Epithelial cell of esophagus (primary cell): ENCODE data around the gene FLNB.
"Not testable (repeated sequence)": the region's sequence is repeated elsewhere in the genome, so short reads cannot be mapped to it uniquely, and the experiment has no call there.

Source experiments
- DNase-seq: peaks from one replicate; pipeline ENCODE4 v3.0.0; 2010; ENCODE audit warnings: low read depth
- H3K4me3 ChIP-seq: 2 replicates; pipeline ENCODE4 v1.5.1; 2011; ENCODE audit warnings: mild to moderate bottlenecking, low read length, control low read depth
- CTCF ChIP-seq: IDR thresholded peaks from 2 replicates; pipeline ENCODE4 v1.5.1; 2011; ENCODE audit warnings: low read depth, mild to moderate bottlenecking, low read length, control low read depth, inconsistent platforms; ENCODE audit not compliant: insufficient read depth; ENCODE audit errors: missing control alignments

Gene FLNB

GRCh38 chr3:58055314-58055713, 47.1 kb downstream of the FLNB start:
- H3K4me3 ChIP-seq: no peak overlapping the region
- no peak for TF ChIP-seq CTCF
- no peak for DNase-seq

- DNase-seq, H3K4me3 ChIP-seq: not testable (repeated sequence)
Observed at GRCh38 chr3:58055891-58056290, 47.7 kb downstream of the FLNB start.

DNA sequence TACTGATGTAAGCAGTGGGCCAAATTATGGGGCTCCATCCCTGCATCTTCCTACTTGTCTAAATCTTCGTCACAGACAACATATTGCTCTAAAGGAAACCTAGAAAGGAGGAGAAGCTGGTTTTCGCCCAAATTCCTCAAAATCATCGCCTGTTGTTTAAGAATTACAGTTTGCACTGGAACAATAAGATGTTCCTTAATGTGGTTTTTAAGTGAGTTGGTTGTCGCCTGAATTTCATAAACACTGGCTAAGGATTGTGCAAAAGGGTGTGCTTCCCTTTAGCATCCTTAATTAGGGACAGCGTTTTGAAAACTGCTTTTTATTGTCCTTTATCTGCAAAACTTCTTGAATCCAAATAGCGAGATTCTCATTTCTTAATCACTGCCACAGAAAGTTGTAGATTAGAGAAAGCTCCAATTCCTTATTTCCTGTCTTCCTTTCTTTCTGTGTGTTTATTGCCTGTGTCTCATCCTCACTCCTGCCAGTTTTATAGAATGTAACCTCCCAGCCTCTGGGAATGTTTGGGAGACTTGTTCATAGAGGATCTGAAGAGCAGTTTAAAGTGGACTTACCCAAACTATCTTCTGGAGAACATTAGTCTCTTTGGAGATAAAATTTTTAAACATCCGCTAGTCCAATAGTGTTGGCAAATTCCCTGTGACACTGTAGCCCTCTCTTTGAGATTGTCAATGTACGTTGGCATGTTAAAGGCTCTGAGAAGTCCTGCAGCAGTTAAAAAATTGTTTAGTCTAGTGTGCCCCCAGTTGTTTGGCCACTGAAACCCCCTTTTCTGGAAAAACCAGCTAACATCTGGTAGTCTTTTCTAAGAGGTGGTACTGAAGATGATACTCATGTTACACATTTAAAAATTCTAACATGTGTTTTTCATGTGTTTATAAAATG, 50.4 kb downstream of the FLNB start:
- no peak for DNase-seq
- no peak overlapping the region for H3K4me3 ChIP-seq

GRCh38 chr3:58059349-58060321, 51.4 kb downstream of the FLNB start:
- no peak overlapping the region for H3K4me3 ChIP-seq
- no peak for TF ChIP-seq CTCF
- no peak for DNase-seq

More for the DNA sequence above, 50.4 kb downstream of the FLNB start:
- no peak for TF ChIP-seq CTCF

DNA sequence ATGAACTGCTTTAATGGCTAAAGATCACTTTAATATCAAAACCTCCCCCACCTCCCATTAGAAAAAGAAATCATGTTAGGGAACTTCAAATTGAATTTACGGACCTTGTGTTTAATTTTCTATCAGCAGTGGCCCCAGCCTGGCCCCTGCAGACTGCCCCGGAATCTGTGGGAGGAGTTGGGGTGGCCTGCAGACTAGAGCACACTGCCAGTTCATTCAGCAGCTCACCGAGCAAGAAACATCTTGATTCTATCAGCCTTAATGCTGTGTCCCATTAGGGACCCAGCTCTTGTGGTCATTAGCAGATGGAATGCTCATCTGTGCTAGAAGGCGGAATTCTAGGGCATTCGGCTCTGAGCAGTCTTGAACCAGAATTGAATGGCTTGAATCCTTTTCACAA, 54.2 kb downstream of the FLNB start:
- no peak for DNase-seq
- TF ChIP-seq CTCF: no peak
- no peak overlapping the region for H3K4me3 ChIP-seq

DNA sequence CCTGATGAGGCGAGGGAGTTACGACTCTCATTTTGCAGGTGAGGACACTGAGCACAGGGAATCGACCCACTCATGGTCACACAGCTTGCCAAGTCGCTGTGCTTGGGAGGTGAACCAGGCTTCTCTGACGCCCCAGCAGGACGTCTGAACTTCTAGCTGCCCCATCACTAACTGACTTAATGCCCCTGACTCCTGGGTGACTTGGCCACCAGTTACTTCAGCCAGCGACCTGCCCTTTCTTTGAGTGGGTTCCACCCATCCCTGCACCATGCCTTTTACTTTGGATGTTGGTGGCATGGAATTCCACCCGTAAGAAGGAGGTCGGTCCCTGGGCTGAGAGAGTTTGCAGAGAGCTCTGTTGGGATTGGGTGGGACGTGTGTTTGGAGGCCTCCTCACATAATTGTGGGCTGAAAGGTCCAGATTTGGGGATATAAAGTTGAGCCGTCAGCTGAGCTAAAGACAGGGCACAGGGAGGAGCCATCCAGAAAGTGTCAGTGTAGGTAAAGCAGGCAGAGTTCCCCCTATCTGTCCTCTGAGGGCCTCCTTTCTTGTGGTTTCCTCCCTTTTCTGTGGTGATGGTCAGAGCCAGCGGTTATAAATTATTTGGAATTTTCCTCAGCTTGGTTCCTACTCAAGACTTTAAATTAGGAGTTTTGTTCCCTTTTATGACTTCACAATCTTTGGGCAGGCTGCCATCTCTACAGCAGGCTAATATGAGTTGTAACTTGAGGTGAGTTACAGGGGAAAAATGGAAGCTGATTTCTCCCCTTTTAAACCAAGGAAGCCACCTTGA, 55.0 kb downstream of the FLNB start:
- no peak for TF ChIP-seq CTCF
- peak; percentile 63 for DNase-seq
- no peak overlapping the region for H3K4me3 ChIP-seq
